CD14-positive monocyte (primary cell): ENCODE results near the gene CD151. TPM values are rescaled to one million over a fixed set of nuclear protein-coding genes. Genes with fewer than 3 reads are reported as not detected.
A peak's percentile ranks its signal among the peaks of the same experiment; 100 is the strongest.

Experiments used
- DNase-seq, 3 donors: peaks; one replicate each; pipeline ENCODE4 v3.0.0-alpha.2; 2011 to 2022
- H2AFZ ChIP-seq: 2 replicates; pipeline ENCODE4 v1.6.0; 2012; ENCODE audit warnings: mild to moderate bottlenecking, low read depth, low read length, inconsistent platforms; ENCODE audit not compliant: insufficient read depth, poor library complexity, severe bottlenecking
- H3K27ac ChIP-seq, 2 donors: 1 replicate in 1 of 2; 2 replicates in 1 of 2; pipeline ENCODE4 v1.5.1; 2012 to 2013; ENCODE audit warnings: low read length in 2 of 2, control low read depth in 1 of 2, inconsistent platforms in 1 of 2, low read depth in 1 of 2, mild to moderate bottlenecking in 1 of 2
- H3K27me3 ChIP-seq, 2 donors: one replicate each; pipeline versions ENCODE4 v1.6.0 to v1.6.1; 2011 to 2013; ENCODE audit warnings: low read length in 2 of 2; ENCODE audit not compliant: control insufficient read depth in 2 of 2, insufficient read depth in 2 of 2
- H3K36me3 ChIP-seq, 2 donors: replicated peaks in 1 of 2; 1 replicate in 1 of 2; 2 replicates in 1 of 2; pipeline versions ENCODE4 v1.5.1 to v1.6.1; 2012 to 2013; ENCODE audit warnings: low read length in 2 of 2, control low read depth in 1 of 2, inconsistent platforms in 1 of 2, mild to moderate bottlenecking in 1 of 2; ENCODE audit not compliant: insufficient read depth in 2 of 2, control insufficient read depth in 1 of 2
- H3K4me1 ChIP-seq, 2 donors: 1 replicate in 1 of 2; 2 replicates in 1 of 2; pipeline versions ENCODE4 v1.5.1 to v1.6.1; 2012 to 2013; ENCODE audit warnings: low read length in 2 of 2, control low read depth in 1 of 2, inconsistent platforms in 1 of 2, mild to moderate bottlenecking in 1 of 2, moderate library complexity in 1 of 2; ENCODE audit not compliant: insufficient read depth in 2 of 2, control insufficient read depth in 1 of 2
- H3K4me2 ChIP-seq: replicated peaks from 2 replicates; pipeline ENCODE3; 2012; ENCODE audit warnings: low read length, moderate library complexity, mild to moderate bottlenecking; ENCODE audit not compliant: poor library complexity, severe bottlenecking; ENCODE audit errors: extremely low read depth
- H3K4me3 ChIP-seq, 3 experiments: fragments of 200-600 bp in 1 of 3; sonication (generic) in 1 of 3; replicated peaks in 1 of 3; 1 replicate in 2 of 3; 2 replicates in 1 of 3; pipeline ENCODE4 v1.5.1; 2011 to 2013; ENCODE audit warnings: low read length in 3 of 3, mild to moderate bottlenecking in 3 of 3, control low read depth in 2 of 3, low read depth in 2 of 3, inconsistent platforms in 1 of 3, moderate library complexity in 1 of 3
- H3K79me2 ChIP-seq: 2 replicates; pipeline ENCODE4 v1.6.0; 2012; ENCODE audit warnings: mild to moderate bottlenecking, control low read depth, inconsistent platforms, low read length, moderate library complexity; ENCODE audit not compliant: insufficient read depth
- H3K9ac ChIP-seq: 2 replicates; pipeline ENCODE4 v1.6.0; 2017; ENCODE audit warnings: low read length, mild to moderate bottlenecking; ENCODE audit not compliant: insufficient read depth, poor library complexity, severe bottlenecking
- H3K9me3 ChIP-seq, 2 donors: replicated peaks in 1 of 2; 1 replicate in 1 of 2; 2 replicates in 1 of 2; pipeline versions ENCODE4 v1.5.1 to v1.6.1; 2012 to 2013; ENCODE audit warnings: low read length in 2 of 2, control low read depth in 1 of 2; ENCODE audit not compliant: control insufficient read depth in 1 of 2, insufficient read depth in 1 of 2
- H4K20me1 ChIP-seq: 2 replicates; pipeline ENCODE4 v1.6.0; 2012; ENCODE audit warnings: mild to moderate bottlenecking, low read length, control low read depth, moderate library complexity; ENCODE audit not compliant: insufficient read depth
- H3K27ac Mint-ChIP-seq, 7 donors: one replicate each; pipeline ENCODE4 v1.8.0; 2020; ENCODE audit warnings: mild to moderate bottlenecking in 7 of 7, mixed read lengths in 7 of 7, moderate library complexity in 6 of 7, inconsistent platforms in 2 of 7
- H3K27me3 Mint-ChIP-seq, 3 donors: one replicate each; pipeline ENCODE4 v1.8.0; 2021 to 2022; ENCODE audit warnings: low read depth in 3 of 3, mild to moderate bottlenecking in 3 of 3, mixed read lengths in 3 of 3, moderate library complexity in 3 of 3, inconsistent platforms in 1 of 3
- H3K36me3 Mint-ChIP-seq, 2 donors: one replicate each; pipeline ENCODE4 v1.8.0; 2020; ENCODE audit warnings: mixed read lengths in 2 of 2, inconsistent platforms in 1 of 2, mild to moderate bottlenecking in 1 of 2
- H3K4me1 Mint-ChIP-seq: one replicate; pipeline ENCODE4 v1.8.0; 2020; ENCODE audit warnings: mild to moderate bottlenecking, mixed read lengths
- H3K4me3 Mint-ChIP-seq, 2 donors: one replicate each; pipeline ENCODE4 v1.8.0; 2020; ENCODE audit warnings: mild to moderate bottlenecking in 2 of 2, mixed read lengths in 2 of 2, moderate library complexity in 1 of 2
- H3K9me3 Mint-ChIP-seq, 7 donors: one replicate each; pipeline ENCODE4 v1.8.0; 2020 to 2022; ENCODE audit warnings: mixed read lengths in 7 of 7, mild to moderate bottlenecking in 6 of 7, moderate library complexity in 6 of 7, inconsistent platforms in 2 of 7
- WGBS: methylation state at CpG from one replicate; pipeline ENCODE4 v1.1.5; 2013; ENCODE audit warnings: missing lambda C conversion rate; ENCODE audit not compliant: insufficient coverage; 5-methylcytosine and 5-hydroxymethylcytosine counted together
- intact Hi-C, 2 donors: fragments of 100-400 bp; cut with micrococcal nuclease; formaldehyde crosslinking; loops; one replicate each; pipeline versions ENCODE4 v1.15.0 to v1.15.1; 2023
- polyA plus RNA-seq, 3 donors: library from polyadenylated mRNA; depleted of rRNA in 1 of 3; unstranded in 2 of 3; stranded (reverse) in 1 of 3; fragments of 300-500 nt in 2 of 3; fragments of >200 nt in 1 of 3; fragmentation: Illumina TruSeq in 2 of 3; gene quantifications; 1 replicate in 2 of 3; 2 replicates in 1 of 3; pipeline ENCODE4 v1.2.3, GENCODE V29; 2012 to 2021
- TF ChIP-seq, protein P1 (sequence below): fragments of 200-600 bp; IDR thresholded peaks from one replicate; pipeline ENCODE4 v1.8.0; 2022; ENCODE audit warnings: antibody characterized with exemption, mild to moderate bottlenecking

Gene CD151
- polyA plus RNA-seq, 3 donors, result 18.1 to 200 (median 57.4) TPM

DNA sequence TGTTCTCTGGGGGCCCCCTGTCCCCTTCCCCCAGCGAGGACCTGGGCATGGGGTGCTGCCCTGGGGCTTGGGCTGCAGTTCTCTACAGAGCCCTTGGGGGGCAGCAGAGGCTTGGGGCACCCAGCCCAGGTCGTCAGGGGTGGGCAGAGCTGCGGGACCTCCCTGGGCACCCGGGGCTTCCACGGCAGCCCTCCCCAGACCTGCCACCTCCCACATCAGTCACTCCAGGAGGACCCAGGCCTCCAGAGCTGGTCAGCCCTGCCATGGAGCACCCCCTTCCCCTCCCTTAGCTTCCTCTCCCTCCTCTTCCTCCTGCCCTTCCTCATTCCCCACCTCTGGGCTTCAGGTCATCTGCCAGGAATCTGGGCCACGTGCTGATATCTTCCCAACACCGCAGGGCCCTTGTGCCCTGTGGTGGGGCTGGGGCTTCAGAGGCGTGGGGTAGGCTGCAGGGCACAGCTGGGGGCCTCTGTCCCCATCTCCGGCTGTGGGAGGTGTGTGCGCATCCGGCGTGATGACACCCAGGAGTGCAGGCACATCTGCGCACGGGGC lies 15.7 kb downstream of the CD151 start:
- Histone ChIP-seq H3K79me2 (no peaks in the 10 kb centered on the region), H2AFZ (no peak overlapping the region), H4K20me1 (peaks cover 74% of the 10 kb centered on the region), H3K4me1 (peaks cover 33 to 51% of the 10 kb centered on the region in 2 donors), H3K27ac (no peak overlapping the region), H3K4me2 (peak overlapping the region; percentile 78), H3K9me3 (no peaks in the 10 kb centered on the region), H3K27me3 (peaks cover 6 to 24% of the 10 kb centered on the region in 2 donors), H3K4me3 (peak overlapping the region in 1 of 3 experiments; percentile 68), H3K9ac (no peak overlapping the region), H3K36me3 (no peaks in the 10 kb centered on the region)
- peak; percentile 30 to 51 (median 47) for DNase-seq
- Mint-ChIP-seq H3K9me3 (peaks cover 0 to 3% (median 0%) of the 10 kb centered on the region in 7 donors), H3K27ac (no peak overlapping the region), H3K4me1 (peaks cover 30% of the 10 kb centered on the region), H3K36me3 (peaks cover 2 to 6% of the 10 kb centered on the region in 2 donors), H3K4me3 (peak overlapping the region; percentile 49 to 86), H3K27me3 (peaks cover 12 to 45% (median 30%) of the 10 kb centered on the region in 3 donors)
- 34% methylated on average over 13 of the region's 14 CpGs for WGBS
- TF ChIP-seq, protein P1, sequence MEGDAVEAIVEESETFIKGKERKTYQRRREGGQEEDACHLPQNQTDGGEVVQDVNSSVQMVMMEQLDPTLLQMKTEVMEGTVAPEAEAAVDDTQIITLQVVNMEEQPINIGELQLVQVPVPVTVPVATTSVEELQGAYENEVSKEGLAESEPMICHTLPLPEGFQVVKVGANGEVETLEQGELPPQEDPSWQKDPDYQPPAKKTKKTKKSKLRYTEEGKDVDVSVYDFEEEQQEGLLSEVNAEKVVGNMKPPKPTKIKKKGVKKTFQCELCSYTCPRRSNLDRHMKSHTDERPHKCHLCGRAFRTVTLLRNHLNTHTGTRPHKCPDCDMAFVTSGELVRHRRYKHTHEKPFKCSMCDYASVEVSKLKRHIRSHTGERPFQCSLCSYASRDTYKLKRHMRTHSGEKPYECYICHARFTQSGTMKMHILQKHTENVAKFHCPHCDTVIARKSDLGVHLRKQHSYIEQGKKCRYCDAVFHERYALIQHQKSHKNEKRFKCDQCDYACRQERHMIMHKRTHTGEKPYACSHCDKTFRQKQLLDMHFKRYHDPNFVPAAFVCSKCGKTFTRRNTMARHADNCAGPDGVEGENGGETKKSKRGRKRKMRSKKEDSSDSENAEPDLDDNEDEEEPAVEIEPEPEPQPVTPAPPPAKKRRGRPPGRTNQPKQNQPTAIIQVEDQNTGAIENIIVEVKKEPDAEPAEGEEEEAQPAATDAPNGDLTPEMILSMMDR, result peak; percentile 97
- intact Hi-C loops, result loop anchor here (2.0 to 5.0 kb wide), 4 partner anchors 69 to 202 kb away; partner anchors contain the start of gene AP2A2 (in 1 of the 2)

DNA sequence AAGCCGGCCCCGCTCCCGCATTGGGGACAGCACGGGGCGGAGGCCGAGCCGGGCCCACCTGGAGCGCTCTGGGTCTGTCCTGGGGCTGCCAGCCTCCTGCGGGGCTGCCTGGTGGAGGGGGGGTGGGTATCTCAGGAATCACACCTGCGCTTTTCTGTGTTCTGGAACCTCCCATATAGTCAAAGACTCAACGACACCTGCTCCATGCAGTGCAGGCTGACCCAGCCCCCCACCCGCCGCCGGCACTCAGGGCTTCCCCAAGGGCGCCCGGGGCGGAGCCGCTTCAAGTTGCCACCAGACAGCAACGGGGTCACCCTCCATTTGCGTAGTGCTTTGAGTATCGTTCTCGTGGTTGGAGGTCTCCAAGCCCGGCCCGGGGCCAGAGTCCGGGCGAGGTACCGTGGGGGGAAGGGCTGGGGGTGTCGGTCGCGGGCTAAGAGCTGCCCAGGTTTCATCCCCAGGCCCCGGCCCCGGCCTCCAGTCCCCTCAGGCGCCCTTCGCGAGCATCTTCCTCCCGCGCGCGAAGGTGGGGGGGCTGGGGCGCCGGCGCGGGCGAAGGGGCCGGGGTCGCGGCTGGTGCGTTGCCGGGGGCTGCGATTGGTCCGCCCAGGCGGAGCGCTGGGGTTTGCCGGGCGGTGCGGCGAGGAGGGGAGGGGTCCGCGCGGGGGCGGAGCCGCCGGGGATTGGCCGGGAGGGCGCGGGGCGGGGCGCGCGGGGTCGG lies 16.5 kb downstream of the CD151 start:
- Histone ChIP-seq H3K4me3 (peak overlapping the region in 2 of 3 experiments; percentile 20 to 68), H3K4me2 (peak overlapping the region; percentile 78), H3K9ac (no peak overlapping the region), H3K27me3 (peaks cover 6 to 24% of the 10 kb centered on the region in 2 donors), H3K9me3 (no peaks in the 10 kb centered on the region), H3K36me3 (no peaks in the 10 kb centered on the region), H3K4me1 (peaks cover 25 to 43% of the 10 kb centered on the region in 2 donors), H3K27ac (no peak overlapping the region), H4K20me1 (peaks cover 82% of the 10 kb centered on the region), H3K79me2 (no peaks in the 10 kb centered on the region), H2AFZ (peak overlapping the region; percentile 46)
- WGBS, result under 1% methylated on average over 50 of the region's 71 CpGs
- Mint-ChIP-seq H3K36me3 (peaks cover 2 to 6% of the 10 kb centered on the region in 2 donors), H3K9me3 (peaks cover 0 to 3% (median 0%) of the 10 kb centered on the region in 7 donors), H3K27me3 (peaks cover 12 to 41% (median 26%) of the 10 kb centered on the region in 3 donors), H3K27ac (no peak overlapping the region), H3K4me3 (peak overlapping the region; percentile 70 to 86), H3K4me1 (peaks cover 25% of the 10 kb centered on the region)
- DNase-seq, result no peak
- intact Hi-C loops, result loop anchor here (2.0 to 5.0 kb wide), 4 partner anchors 68 to 202 kb away; partner anchors contain the start of gene AP2A2 (in 1 of the 2)
- TF ChIP-seq, protein P1, result no peak
